HG02981 (cell line): Measurements from ENCODE around the gene ST6GALNAC2.
"Not testable (repeated sequence)": the region's sequence is repeated elsewhere in the genome, so short reads cannot be mapped to it uniquely, and the experiment has no call there.

Source experiments
- ATAC-seq: cut with Tn5 transposase; IDR thresholded peaks from one replicate; pipeline ENCODE4 v1.9.1; 2021; ENCODE audit warnings: mild to moderate bottlenecking, moderate library complexity; ENCODE audit not compliant: unreplicated experiment

The ST6GALNAC2 gene

GRCh38 chr17:76572201-76572910 lies 13.3 kb downstream of the ST6GALNAC2 start:
- no peak for ATAC-seq

GRCh38 chr17:76570877-76571471 lies 14.7 kb downstream of the ST6GALNAC2 start:
- ATAC-seq: no peak

GRCh38 chr17:76570457-76570856 lies 15.2 kb downstream of the ST6GALNAC2 start:
- no peak for ATAC-seq

- ATAC-seq: no peak
Measured at GRCh38 chr17:76569607-76570279, 15.9 kb downstream of the ST6GALNAC2 start.

GRCh38 chr17:76568811-76569221 lies 16.8 kb downstream of the ST6GALNAC2 start:
- no peak for ATAC-seq

GRCh38 chr17:76567634-76568432 lies 17.8 kb downstream of the ST6GALNAC2 start:
- ATAC-seq: no peak

GRCh38 chr17:76566988-76567431 lies 18.6 kb downstream of the ST6GALNAC2 start:
- no peak for ATAC-seq

GRCh38 chr17:76566613-76566943 lies 19.1 kb downstream of the ST6GALNAC2 start:
- ATAC-seq: no peak

GRCh38 chr17:76565728-76566612 lies 19.7 kb downstream of the ST6GALNAC2 start:
- ATAC-seq: no peak

GRCh38 chr17:76564991-76565727 lies 20.5 kb downstream of the ST6GALNAC2 start:
- ATAC-seq: not testable (repeated sequence)

- ATAC-seq: not testable (repeated sequence)
Measured at GRCh38 chr17:76563359-76563758, 22.3 kb downstream of the ST6GALNAC2 start.

GRCh38 chr17:76562734-76563148 lies 22.9 kb downstream of the ST6GALNAC2 start:
- no peak for ATAC-seq

- ATAC-seq: no peak
Measured at GRCh38 chr17:76561799-76562268, 23.8 kb downstream of the ST6GALNAC2 start.

GRCh38 chr17:76561332-76561731 lies 24.3 kb downstream of the ST6GALNAC2 start:
- no peak for ATAC-seq

- ATAC-seq: no peak
Measured at GRCh38 chr17:76560877-76561221, 24.8 kb downstream of the ST6GALNAC2 start.

- no peak for ATAC-seq
Measured at GRCh38 chr17:76560036-76560876, 25.4 kb downstream of the ST6GALNAC2 start.

GRCh38 chr17:76559460-76559859 lies 26.2 kb downstream of the ST6GALNAC2 start:
- not testable (repeated sequence) for ATAC-seq

- no peak for ATAC-seq
Measured at GRCh38 chr17:76558198-76559095, 27.2 kb downstream of the ST6GALNAC2 start.
